GM10847 (cell line): ENCODE measurements around the gene P3H2.

Experiments
- POLR2A ChIP-seq: IDR thresholded peaks from 2 replicates; pipeline ENCODE4 v1.6.1; 2011; ENCODE audit not compliant: insufficient read length; ENCODE audit errors: extremely low read depth

Gene P3H2

GRCh38 chr3:190127797-190128196 is 7.1 kb upstream of the P3H2 start:
- no peak for TF ChIP-seq POLR2A

GRCh38 chr3:190127195-190127594 is 6.5 kb upstream of the P3H2 start:
- TF ChIP-seq POLR2A = no peak

GRCh38 chr3:190125436-190126068 is 4.9 kb upstream of the P3H2 start:
- no peak for TF ChIP-seq POLR2A

DNA sequence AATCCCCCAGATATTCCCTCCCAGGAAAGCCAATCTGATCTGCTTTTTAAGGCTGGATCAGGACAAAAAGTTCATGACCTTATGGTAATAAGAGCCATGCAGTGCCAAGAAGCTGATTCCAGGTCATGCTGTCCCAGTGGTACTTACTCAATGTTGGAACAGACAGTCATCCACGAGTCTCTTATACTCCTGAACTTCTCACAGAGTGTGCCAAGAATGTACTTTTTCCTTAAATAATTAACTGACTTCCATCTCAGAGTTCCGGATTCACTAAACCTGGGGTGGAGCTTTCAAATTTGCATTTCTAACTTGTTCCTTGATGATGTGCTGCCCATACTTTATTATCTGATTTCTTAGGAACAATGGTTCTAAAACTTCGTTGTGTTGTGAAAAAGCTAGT is 3.4 kb upstream of the P3H2 start:
- TF ChIP-seq POLR2A = no peak

- no peak for TF ChIP-seq POLR2A
Measured at GRCh38 chr3:190122198-190122771, 1.6 kb upstream of the P3H2 start.

- no peak for TF ChIP-seq POLR2A
Measured at GRCh38 chr3:190121383-190121782, 686 bp upstream of the P3H2 start.

DNA sequence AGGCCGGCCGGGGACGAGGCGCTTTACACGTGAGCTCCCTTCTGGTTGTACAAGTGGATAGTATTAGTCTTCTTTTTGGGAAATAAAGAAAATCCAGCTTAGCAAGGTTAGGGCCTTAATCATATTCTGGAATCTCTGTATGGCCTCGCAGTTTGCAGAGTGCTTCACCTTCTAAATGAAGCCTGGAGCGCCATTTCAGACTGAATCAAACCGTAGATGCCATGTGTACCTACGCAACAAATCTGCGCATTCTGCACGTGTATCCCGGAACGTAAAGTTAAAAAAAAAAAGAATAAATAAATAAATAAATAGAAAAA is 322 bp upstream of the P3H2 start:
- TF ChIP-seq POLR2A = no peak

DNA sequence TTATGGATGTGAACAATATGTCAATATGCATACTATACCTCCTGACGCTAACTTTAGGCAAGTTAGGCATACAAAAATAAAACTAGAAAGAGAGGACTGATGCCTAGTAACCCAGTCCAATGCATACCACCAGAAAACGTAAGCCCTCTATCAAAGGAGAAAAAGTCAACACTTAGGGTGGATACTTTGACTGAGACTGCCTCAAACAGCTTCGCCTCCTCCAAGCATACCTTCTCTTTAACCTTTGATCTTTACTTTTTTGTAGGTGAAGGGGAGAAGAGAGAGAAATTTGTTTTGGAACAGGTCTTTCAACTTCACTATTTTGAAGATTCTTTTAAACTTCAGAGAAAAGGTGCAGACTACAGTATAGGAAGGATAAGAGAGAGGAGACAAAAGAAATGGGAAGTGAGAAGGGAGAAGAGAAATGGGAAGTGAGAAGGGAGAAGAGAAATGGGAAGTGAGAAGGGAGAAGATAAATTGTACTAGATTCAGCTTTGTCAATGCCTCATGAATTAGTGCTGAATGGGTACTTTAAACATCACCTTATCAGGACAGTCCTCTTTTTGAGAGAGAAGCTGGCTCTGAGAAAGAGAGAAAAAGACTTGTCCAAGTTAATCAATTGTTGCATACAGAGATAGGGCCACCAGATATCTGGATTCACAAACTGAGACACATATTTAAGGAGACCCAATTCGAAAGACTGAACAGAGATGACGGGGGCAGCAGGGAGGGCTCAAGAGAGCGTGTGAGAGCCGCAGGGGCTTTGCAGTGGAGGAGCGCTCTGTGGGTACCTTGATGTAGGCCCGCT is 1.0 kb downstream of the P3H2 start:
- no peak for TF ChIP-seq POLR2A

DNA sequence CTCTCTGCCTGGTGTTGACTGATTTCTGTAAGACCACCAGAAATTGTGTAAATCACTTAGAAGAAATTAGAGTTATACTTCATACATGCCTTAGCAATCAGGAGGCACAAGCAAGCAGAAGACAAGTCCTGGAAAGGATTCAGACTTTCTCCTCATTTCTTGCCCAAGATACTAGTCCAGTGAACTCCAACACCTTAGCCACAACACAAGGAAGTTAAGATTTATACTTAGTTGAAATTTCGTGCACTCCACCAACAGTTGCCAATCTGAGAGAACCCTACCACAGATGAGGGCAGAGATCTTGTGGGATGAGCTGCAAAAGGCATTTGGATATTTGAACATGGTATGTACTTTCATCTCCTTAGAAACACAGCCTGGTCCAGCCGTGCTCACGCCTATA is 2.3 kb downstream of the P3H2 start:
- TF ChIP-seq POLR2A = no peak

- TF ChIP-seq POLR2A = no peak
Measured at GRCh38 chr3:190117981-190118380, 2.7 kb downstream of the P3H2 start.

DNA sequence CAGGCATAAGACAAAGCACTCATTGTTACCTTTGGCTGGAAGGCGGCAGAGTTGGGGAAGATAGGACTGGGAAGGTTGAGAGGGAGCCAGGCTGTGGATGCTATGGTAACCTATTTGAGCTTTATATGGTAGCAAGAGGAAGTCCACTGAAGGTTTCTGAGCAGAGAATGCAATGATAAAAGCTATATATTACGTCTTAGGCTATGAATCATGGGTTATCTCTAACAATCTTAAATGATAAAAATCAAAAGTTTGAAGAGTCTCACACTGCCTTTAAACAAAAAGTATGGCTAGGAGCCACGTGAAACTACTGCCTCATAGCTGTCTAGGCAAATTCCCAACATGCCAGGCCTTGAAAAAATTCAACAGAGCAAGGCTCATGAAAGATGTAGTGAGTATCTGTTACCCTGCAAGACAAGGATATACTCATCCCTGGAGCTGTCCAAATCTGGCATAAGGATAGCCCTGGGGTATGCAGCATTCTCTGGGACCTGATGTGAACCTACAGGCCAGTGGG is 4.1 kb downstream of the P3H2 start:
- no peak for TF ChIP-seq POLR2A

DNA sequence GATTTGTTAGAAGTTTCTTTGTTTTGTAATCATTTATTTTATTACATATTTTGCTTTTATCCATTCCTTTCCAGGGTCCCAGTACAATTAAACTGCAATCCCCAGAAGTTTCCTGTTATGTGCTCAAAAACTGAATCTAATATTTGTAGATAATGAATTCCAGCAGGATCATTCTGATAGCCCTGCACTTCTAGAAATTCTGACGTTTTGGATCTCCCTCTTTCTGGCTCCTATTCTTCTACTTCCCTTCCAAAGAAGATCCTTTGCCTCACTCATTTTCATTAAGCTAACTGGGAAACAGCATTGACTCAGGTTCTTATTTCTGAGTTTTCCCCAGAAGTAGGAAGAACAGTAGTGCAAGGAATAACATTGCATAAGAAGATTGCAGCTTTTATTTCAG is 9.9 kb downstream of the P3H2 start:
- TF ChIP-seq POLR2A = no peak

- TF ChIP-seq POLR2A = no peak
Measured at GRCh38 chr3:190109441-190109840, 11.3 kb downstream of the P3H2 start.

DNA sequence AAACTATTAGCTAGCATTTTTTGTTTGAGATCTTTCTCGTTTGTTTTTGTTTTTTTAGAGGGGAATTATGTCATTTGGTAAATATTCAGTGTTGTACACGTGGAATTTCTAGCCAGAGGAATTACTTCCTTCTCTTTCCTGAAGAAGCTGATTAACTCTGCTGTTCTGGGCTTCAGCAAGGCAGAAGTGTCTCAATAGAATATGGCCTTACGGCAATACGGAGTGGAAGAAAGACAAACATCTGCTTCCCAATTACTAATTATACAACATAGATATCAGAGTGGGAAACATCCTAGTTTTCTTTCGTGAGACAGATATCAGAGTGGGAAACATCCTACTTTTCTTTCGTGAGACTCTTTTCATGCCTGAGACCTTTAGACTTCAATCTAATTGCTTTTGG is 11.9 kb downstream of the P3H2 start:
- TF ChIP-seq POLR2A = no peak

DNA sequence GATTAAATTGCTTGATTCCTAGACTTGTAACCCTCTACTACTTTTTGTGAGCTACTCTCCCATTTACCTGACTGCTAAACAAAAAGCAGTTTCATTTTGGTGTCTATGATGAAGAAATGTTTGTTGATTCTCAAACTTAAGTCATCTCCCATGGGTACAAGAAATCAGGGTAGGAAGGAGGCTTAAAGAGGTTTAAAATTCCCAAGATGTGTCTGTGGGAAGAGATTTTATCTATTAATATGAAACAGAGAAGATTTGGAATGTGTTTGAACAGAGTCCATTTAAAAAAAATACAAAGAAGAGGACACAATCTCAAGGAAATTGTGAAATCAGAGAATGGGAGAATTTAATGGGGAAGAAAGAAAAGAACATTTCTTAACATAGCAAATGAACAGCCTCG is 14.8 kb downstream of the P3H2 start:
- no peak for TF ChIP-seq POLR2A

GRCh38 chr3:190101320-190102011 is 19.2 kb downstream of the P3H2 start:
- no peak for TF ChIP-seq POLR2A
